ENCODE data around the gene RASL11B.

DNA sequence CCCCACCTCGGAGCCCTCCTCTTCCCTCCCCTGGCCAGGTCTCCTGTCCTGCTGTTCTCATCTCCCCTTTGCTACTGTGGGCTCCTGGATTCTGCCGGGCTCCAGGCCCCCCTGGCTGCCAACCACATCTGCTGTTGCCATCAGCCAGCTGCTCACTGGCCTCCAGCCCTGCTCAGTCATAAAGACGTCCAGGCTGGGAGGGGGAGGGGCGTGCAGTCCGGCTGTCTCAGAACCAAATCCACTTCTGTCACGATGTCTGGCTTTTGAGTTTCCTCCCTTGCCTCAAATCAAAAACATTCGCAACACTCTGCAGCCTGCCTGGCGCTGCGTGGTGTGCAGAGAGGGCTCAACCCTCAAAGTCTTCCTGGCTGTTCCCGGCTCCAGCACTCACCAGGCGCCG, 7.1 kb downstream of the RASL11B start:
- TF ChIP-seq, protein P1, sequence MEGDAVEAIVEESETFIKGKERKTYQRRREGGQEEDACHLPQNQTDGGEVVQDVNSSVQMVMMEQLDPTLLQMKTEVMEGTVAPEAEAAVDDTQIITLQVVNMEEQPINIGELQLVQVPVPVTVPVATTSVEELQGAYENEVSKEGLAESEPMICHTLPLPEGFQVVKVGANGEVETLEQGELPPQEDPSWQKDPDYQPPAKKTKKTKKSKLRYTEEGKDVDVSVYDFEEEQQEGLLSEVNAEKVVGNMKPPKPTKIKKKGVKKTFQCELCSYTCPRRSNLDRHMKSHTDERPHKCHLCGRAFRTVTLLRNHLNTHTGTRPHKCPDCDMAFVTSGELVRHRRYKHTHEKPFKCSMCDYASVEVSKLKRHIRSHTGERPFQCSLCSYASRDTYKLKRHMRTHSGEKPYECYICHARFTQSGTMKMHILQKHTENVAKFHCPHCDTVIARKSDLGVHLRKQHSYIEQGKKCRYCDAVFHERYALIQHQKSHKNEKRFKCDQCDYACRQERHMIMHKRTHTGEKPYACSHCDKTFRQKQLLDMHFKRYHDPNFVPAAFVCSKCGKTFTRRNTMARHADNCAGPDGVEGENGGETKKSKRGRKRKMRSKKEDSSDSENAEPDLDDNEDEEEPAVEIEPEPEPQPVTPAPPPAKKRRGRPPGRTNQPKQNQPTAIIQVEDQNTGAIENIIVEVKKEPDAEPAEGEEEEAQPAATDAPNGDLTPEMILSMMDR (IDR thresholded peaks at IDR 0.05), result no peak
- TF ChIP-seq POLR2AphosphoS5 (IDR thresholded peaks at IDR 0.05), result no peak
- TF ChIP-seq EP300 (IDR thresholded peaks at IDR 0.05; ENCODE audit: low read depth), result no peak
- TF ChIP-seq POLR2A (IDR thresholded peaks at IDR 0.05), result no peak

Data from transverse colon (tissue), 4 donors.